Measurements from ENCODE around the gene DNMT3L.
"Not testable (repeated sequence)": the region's sequence is repeated elsewhere in the genome, so short reads cannot be mapped to it uniquely, and the experiment has no call there.

DNA sequence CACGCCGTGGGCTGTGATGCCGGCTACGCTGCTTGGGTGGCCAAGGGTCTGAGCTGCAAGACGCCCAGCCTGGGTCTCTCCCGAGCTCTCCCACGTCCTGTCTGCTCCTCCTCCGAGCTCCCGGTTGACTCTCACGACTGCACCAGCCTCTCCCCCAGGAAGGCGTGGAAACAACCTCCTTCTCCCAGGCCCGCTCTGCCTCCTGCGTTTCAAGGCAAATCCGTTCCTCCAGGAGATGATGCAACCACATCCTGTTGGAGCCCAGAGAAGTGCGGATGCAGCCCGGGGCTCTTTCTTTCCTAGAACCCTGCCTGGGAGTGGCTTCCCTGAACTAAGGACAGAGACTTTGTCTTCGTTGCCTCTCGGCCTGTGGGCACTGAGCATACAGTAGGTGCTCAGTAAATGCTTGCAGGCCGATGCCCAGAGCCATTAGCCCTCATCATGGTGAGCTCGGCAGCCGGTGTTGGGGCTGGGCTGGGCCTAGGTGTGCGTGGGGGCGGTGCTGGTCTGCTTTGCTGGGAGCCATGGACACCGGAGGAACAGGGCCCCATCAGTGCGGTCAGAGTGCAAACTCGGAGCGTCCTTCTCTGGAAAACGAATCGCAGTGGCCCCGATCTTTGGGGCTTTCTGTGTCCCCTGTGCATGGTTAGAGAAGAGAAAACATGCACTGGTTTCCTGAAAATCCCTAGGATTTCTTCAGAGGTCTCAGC lies 59.0 kb downstream of the DNMT3L start:
- TF ChIP-seq, protein P1, sequence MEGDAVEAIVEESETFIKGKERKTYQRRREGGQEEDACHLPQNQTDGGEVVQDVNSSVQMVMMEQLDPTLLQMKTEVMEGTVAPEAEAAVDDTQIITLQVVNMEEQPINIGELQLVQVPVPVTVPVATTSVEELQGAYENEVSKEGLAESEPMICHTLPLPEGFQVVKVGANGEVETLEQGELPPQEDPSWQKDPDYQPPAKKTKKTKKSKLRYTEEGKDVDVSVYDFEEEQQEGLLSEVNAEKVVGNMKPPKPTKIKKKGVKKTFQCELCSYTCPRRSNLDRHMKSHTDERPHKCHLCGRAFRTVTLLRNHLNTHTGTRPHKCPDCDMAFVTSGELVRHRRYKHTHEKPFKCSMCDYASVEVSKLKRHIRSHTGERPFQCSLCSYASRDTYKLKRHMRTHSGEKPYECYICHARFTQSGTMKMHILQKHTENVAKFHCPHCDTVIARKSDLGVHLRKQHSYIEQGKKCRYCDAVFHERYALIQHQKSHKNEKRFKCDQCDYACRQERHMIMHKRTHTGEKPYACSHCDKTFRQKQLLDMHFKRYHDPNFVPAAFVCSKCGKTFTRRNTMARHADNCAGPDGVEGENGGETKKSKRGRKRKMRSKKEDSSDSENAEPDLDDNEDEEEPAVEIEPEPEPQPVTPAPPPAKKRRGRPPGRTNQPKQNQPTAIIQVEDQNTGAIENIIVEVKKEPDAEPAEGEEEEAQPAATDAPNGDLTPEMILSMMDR (conservative IDR thresholded peaks at IDR 0.05; ENCODE audit: low read length), result not testable (repeated sequence)
- not testable (repeated sequence) for TF ChIP-seq EZH2phosphoT487 (IDR thresholded peaks at IDR 0.05; ENCODE audit: borderline replicate concordance)

Measured in Loucy (cell line).